Measurements from ENCODE around the gene BZW1.

- no peak for TF ChIP-seq CTCF (IDR thresholded peaks at IDR 0.05; ENCODE audit: borderline replicate concordance, extremely low read depth, low read length, poor library complexity, severe bottlenecking)
- no peak for TF ChIP-seq EZH2 (IDR thresholded peaks at IDR 0.05; ENCODE audit: borderline replicate concordance, low read depth, low read length, severe bottlenecking)
These were observed 38.6 kb upstream of the BZW1 start for GRCh38 chr2:200773083-200773482.
